H1 (cell line): ENCODE results near the gene GATAD2B. TPM values are rescaled to one million over a fixed set of nuclear protein-coding genes. Genes with fewer than 3 reads are reported as not detected.

Experiments
- CEBPB ChIP-seq: IDR thresholded peaks from 2 replicates; pipeline ENCODE4 v1.6.1; 2012; ENCODE audit warnings: low read depth, low read length
- CTBP2 ChIP-seq: IDR thresholded peaks from 2 replicates; pipeline ENCODE4 v1.7.0; 2011; ENCODE audit warnings: borderline replicate concordance, mild to moderate bottlenecking, moderate library complexity, mixed read lengths, low read length; ENCODE audit not compliant: insufficient read depth, insufficient read length
- TEAD4 ChIP-seq: IDR thresholded peaks from 2 replicates; pipeline ENCODE4 v1.6.1; 2012; ENCODE audit warnings: low read depth, low read length, inconsistent platforms, mixed read lengths
- polyA plus RNA-seq, 7 experiments: library from polyadenylated mRNA; depleted of rRNA in 3 of 7; stranded (reverse) in 5 of 7; unstranded in 2 of 7; fragments of >200 nt in 5 of 7; fragments of 200-250 nt in 2 of 7; gene quantifications; 1 replicate in 5 of 7; 2 replicates in 1 of 7; 4 replicates in 1 of 7; pipeline versions ENCODE4 v1.2.1 to v1.2.3, GENCODE V29; 2011 to 2013; ENCODE audit warnings: missing spikeins in 2 of 7, mixed read lengths in 2 of 7
- total RNA-seq: library from RNA; stranded (reverse); fragmentation: NEBNext Ultra II Directional; extraction: Animal tissue kit (Norgen Biotek cat#: 25700); gene quantifications from 2 replicates; pipeline ENCODE4 v1.2.1, GENCODE V29; 2021
- TF ChIP-seq, protein P1 (sequence below): fragments of 300-600 bp; sonication (generic); IDR thresholded peaks from 2 replicates; pipeline ENCODE4 v1.7.1; 2012; ENCODE audit warnings: low read length, moderate library complexity, mild to moderate bottlenecking, inconsistent platforms; ENCODE audit not compliant: insufficient replicate concordance

The GATAD2B gene
- total and polyA plus RNA-seq, 2 of the 8 experiments (the other 6 are each of a cell fraction or from before 2014, with no cell fraction given): 8.4 to 39.1 TPM

DNA sequence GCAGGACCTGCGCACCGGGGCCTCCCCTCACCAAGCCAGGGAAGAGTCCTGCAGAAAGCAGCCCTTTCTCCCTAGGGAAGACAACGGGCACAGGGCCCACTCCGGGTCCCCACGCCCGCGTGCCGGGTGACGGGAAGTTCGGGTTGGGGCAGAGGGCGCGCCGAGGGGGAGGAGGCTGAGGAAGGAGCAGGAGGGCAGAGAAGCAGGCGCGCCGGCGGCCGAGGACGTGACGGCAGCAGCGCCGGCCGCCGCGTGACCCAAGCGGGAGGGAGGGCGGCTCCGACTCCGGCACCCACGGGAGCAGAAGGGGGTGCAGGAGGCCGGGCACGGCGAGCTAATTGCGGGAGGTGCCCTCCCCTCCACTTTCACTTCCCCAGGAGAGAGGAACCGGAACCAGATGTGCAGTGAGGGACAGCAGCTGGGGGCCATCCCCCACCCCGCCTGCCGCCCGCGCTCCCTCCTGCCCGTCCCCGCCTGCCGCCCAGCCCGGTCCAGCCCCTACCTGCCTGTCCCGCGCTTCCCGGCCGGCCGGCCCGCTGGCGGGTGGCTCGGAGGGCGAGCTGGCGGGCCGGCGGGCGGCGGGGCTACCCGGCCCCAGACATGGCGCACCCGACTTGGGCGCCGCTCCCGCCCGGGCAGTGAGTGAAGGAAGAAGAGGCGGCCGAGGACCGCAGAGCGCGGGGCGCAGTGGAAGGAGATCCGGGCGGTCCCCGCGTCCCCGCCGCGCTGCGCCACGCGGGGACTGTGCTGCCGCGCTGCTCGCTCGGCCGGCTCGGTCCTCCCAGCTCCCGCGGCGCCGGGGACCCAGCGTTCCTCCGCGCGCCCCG lies 23.2 kb upstream of the GATAD2B start (continued):
- TF ChIP-seq, protein P1, sequence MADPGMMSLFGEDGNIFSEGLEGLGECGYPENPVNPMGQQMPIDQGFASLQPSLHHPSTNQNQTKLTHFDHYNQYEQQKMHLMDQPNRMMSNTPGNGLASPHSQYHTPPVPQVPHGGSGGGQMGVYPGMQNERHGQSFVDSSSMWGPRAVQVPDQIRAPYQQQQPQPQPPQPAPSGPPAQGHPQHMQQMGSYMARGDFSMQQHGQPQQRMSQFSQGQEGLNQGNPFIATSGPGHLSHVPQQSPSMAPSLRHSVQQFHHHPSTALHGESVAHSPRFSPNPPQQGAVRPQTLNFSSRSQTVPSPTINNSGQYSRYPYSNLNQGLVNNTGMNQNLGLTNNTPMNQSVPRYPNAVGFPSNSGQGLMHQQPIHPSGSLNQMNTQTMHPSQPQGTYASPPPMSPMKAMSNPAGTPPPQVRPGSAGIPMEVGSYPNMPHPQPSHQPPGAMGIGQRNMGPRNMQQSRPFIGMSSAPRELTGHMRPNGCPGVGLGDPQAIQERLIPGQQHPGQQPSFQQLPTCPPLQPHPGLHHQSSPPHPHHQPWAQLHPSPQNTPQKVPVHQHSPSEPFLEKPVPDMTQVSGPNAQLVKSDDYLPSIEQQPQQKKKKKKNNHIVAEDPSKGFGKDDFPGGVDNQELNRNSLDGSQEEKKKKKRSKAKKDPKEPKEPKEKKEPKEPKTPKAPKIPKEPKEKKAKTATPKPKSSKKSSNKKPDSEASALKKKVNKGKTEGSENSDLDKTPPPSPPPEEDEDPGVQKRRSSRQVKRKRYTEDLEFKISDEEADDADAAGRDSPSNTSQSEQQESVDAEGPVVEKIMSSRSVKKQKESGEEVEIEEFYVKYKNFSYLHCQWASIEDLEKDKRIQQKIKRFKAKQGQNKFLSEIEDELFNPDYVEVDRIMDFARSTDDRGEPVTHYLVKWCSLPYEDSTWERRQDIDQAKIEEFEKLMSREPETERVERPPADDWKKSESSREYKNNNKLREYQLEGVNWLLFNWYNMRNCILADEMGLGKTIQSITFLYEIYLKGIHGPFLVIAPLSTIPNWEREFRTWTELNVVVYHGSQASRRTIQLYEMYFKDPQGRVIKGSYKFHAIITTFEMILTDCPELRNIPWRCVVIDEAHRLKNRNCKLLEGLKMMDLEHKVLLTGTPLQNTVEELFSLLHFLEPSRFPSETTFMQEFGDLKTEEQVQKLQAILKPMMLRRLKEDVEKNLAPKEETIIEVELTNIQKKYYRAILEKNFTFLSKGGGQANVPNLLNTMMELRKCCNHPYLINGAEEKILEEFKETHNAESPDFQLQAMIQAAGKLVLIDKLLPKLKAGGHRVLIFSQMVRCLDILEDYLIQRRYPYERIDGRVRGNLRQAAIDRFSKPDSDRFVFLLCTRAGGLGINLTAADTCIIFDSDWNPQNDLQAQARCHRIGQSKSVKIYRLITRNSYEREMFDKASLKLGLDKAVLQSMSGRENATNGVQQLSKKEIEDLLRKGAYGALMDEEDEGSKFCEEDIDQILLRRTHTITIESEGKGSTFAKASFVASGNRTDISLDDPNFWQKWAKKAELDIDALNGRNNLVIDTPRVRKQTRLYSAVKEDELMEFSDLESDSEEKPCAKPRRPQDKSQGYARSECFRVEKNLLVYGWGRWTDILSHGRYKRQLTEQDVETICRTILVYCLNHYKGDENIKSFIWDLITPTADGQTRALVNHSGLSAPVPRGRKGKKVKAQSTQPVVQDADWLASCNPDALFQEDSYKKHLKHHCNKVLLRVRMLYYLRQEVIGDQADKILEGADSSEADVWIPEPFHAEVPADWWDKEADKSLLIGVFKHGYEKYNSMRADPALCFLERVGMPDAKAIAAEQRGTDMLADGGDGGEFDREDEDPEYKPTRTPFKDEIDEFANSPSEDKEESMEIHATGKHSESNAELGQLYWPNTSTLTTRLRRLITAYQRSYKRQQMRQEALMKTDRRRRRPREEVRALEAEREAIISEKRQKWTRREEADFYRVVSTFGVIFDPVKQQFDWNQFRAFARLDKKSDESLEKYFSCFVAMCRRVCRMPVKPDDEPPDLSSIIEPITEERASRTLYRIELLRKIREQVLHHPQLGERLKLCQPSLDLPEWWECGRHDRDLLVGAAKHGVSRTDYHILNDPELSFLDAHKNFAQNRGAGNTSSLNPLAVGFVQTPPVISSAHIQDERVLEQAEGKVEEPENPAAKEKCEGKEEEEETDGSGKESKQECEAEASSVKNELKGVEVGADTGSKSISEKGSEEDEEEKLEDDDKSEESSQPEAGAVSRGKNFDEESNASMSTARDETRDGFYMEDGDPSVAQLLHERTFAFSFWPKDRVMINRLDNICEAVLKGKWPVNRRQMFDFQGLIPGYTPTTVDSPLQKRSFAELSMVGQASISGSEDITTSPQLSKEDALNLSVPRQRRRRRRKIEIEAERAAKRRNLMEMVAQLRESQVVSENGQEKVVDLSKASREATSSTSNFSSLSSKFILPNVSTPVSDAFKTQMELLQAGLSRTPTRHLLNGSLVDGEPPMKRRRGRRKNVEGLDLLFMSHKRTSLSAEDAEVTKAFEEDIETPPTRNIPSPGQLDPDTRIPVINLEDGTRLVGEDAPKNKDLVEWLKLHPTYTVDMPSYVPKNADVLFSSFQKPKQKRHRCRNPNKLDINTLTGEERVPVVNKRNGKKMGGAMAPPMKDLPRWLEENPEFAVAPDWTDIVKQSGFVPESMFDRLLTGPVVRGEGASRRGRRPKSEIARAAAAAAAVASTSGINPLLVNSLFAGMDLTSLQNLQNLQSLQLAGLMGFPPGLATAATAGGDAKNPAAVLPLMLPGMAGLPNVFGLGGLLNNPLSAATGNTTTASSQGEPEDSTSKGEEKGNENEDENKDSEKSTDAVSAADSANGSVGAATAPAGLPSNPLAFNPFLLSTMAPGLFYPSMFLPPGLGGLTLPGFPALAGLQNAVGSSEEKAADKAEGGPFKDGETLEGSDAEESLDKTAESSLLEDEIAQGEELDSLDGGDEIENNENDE: no peak
- TF ChIP-seq CTBP2 (no peak), CEBPB (no peak), TEAD4 (no peak)
- TF ChIP-seq, all 59 proteins: peak for 9
